ENCODE measurements around the gene GAL3ST3.

- TF ChIP-seq POLR2A (IDR thresholded peaks at IDR 0.05) (no peak), CTCF (IDR thresholded peaks at IDR 0.05) (no peak), POLR2AphosphoS5 (IDR thresholded peaks at IDR 0.05) (no peak), EP300 (IDR thresholded peaks at IDR 0.05) (no peak)
Observed at GRCh38 chr11:66004186-66004585, 44.8 kb downstream of the GAL3ST3 start.

All from sigmoid colon (tissue), 4 donors.